Measurements from ENCODE around the gene PPP1R26.

Gene PPP1R26

GRCh38 chr9:135454737-135455136, 24.8 kb upstream of the PPP1R26 start:
- TF ChIP-seq TAF1 (IDR thresholded peaks at IDR 0.05; ENCODE audit: borderline replicate concordance, insufficient read depth, low read length) (no peak), SIN3A (IDR thresholded peaks at IDR 0.05; ENCODE audit: borderline replicate concordance, insufficient read depth, low read length) (no peak), FOXP2 (optimal IDR thresholded peaks at IDR 0.05; ENCODE audit: borderline replicate concordance, extremely low read depth, extremely low read length, insufficient read depth) (no peak), POLR2AphosphoS5 (IDR thresholded peaks at IDR 0.05; ENCODE audit: low read depth, low read length) (no peak), REST (IDR thresholded peaks at IDR 0.05; ENCODE audit: insufficient read depth in 1 of 2, low read depth in 2 of 2, low read length in 2 of 2) (no peak)

- no peak for TF ChIP-seq TAF1 (IDR thresholded peaks at IDR 0.05; ENCODE audit: borderline replicate concordance, insufficient read depth, low read length)
- TF ChIP-seq SIN3A (IDR thresholded peaks at IDR 0.05; ENCODE audit: borderline replicate concordance, insufficient read depth, low read length) = no peak
- TF ChIP-seq FOXP2 (optimal IDR thresholded peaks at IDR 0.05; ENCODE audit: borderline replicate concordance, extremely low read depth, extremely low read length, insufficient read depth) = no peak
- no peak for TF ChIP-seq REST (IDR thresholded peaks at IDR 0.05; ENCODE audit: insufficient read depth in 1 of 2, low read depth in 2 of 2, low read length in 2 of 2)
- no peak for TF ChIP-seq POLR2AphosphoS5 (IDR thresholded peaks at IDR 0.05; ENCODE audit: low read depth, low read length)
Observed at GRCh38 chr9:135455401-135456030, 24.1 kb upstream of the PPP1R26 start.

GRCh38 chr9:135456436-135457104, 23.0 kb upstream of the PPP1R26 start:
- TF ChIP-seq REST (IDR thresholded peaks at IDR 0.05; ENCODE audit: insufficient read depth in 1 of 2, low read depth in 2 of 2, low read length in 2 of 2) (no peak), TAF1 (IDR thresholded peaks at IDR 0.05; ENCODE audit: borderline replicate concordance, insufficient read depth, low read length) (no peak), FOXP2 (optimal IDR thresholded peaks at IDR 0.05; ENCODE audit: borderline replicate concordance, extremely low read depth, extremely low read length, insufficient read depth) (no peak), SIN3A (IDR thresholded peaks at IDR 0.05; ENCODE audit: borderline replicate concordance, insufficient read depth, low read length) (no peak), POLR2AphosphoS5 (IDR thresholded peaks at IDR 0.05; ENCODE audit: low read depth, low read length) (no peak)

GRCh38 chr9:135461936-135462335, 17.6 kb upstream of the PPP1R26 start:
- TF ChIP-seq REST (IDR thresholded peaks at IDR 0.05; ENCODE audit: insufficient read depth in 1 of 2, low read depth in 2 of 2, low read length in 2 of 2) = no peak
- TF ChIP-seq POLR2AphosphoS5 (IDR thresholded peaks at IDR 0.05; ENCODE audit: low read depth, low read length) = no peak
- TF ChIP-seq SIN3A (IDR thresholded peaks at IDR 0.05; ENCODE audit: borderline replicate concordance, insufficient read depth, low read length) = no peak
